GM23338 (cell line): ENCODE results near the gene KLK2.

Experiments
- CTCF ChIP-seq, 2 experiments: fragments of 200-600 bp in 1 of 2; sonication (generic) in 1 of 2; conservative IDR thresholded peaks; 2 replicates each; pipeline versions ENCODE4 v1.5.1 to v1.6.1; 2016 to 2017; ENCODE audit warnings: antibody characterized with exemption in 2 of 2, low read depth in 2 of 2, mild to moderate bottlenecking in 2 of 2, moderate library complexity in 1 of 2
- REST ChIP-seq: IDR thresholded peaks from one replicate; pipeline ENCODE4 v1.6.1; 2018; ENCODE audit warnings: antibody characterized with exemption; ENCODE audit not compliant: unreplicated experiment
- ZNF331 ChIP-seq: fragments of 250-450 bp; sonication (Bioruptor Pico); IDR thresholded peaks from 2 replicates; pipeline ENCODE4 v1.5.0; 2020; ENCODE audit warnings: low read depth, mild to moderate bottlenecking, moderate library complexity

- no peak for TF ChIP-seq CTCF (conservative IDR thresholded peaks at IDR 0.05; ENCODE audit: low read depth in 2 of 2)
- TF ChIP-seq ZNF331 (CRISPR knock-in tag): no peak
- TF ChIP-seq REST: no peak
Measured at GRCh38 chr19:50924586-50924985, 51.3 kb downstream of the KLK2 start.
